Stimulated activated CD4-positive, alpha-beta T cell treated with anti-CD3 and anti-CD28 coated beads, TNF-alpha, amount 100 ng/mL, for 24 hours (primary cell): ENCODE data around the gene FAR2.
"Not testable (repeated sequence)": the region's sequence is repeated elsewhere in the genome, so short reads cannot be mapped to it uniquely, and the experiment has no call there.

Experiments used
- DNase-seq, 3 experiments: peaks; one replicate each; pipeline ENCODE4 v3.0.0-alpha.2; 2020; ENCODE audit warnings: low read depth in 3 of 3

Gene FAR2

DNA sequence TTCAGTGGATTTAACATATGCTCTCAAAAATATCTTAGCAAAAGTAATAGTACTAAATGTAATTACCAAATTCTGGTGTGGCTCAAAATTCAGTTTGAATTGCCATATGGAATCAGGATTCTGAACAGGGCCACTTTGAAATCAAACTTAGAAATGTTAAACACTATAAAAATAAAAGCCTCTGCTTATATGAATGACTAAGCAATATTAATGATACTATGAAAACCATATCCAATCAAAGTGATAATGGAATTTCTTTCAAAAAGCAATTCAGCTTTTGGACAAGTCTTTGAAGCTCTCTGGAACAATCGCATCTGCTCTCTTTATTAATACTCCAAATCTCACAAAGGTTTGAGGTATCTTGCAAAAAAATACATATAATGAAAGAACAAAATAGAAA is 180.3 kb downstream of the FAR2 start:
- DNase-seq, result no peak

DNA sequence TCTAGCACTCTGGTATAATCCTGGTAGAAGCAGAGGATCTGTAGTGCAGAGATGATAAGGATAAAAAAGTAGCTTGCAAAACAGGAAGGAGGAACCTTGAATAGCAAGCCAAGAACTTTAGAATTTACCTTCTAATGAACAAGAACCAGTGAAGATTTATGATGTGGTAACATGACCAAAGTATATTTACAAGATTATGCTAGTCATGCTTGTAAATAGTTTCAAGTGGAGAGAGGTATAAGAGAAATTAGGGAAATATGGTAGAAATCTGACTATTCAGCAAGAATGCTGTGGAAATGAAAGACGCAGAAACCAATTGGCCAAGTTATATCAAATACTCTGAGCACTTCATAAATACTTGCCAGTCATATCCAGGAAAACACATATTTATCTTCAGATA is 184.1 kb downstream of the FAR2 start:
- no peak for DNase-seq

DNA sequence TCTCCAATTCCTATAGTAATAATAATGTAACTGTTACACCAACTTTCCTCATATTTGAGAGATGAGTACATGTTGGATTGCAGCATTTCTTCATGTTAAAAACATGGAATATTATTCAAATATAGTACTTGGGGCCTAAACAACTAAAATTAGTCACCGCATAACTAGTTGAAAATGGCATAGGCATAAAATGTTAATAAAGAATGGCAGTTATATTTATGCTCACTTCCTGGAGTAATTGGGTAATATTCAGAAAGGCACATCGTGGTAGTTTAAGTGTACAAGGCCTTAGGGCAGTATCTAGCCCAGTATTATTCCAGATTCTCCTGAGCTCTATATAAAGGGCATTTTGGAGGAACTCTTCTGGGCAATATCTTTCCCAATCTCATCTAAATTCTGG is 185.9 kb downstream of the FAR2 start:
- DNase-seq, result no peak

DNA sequence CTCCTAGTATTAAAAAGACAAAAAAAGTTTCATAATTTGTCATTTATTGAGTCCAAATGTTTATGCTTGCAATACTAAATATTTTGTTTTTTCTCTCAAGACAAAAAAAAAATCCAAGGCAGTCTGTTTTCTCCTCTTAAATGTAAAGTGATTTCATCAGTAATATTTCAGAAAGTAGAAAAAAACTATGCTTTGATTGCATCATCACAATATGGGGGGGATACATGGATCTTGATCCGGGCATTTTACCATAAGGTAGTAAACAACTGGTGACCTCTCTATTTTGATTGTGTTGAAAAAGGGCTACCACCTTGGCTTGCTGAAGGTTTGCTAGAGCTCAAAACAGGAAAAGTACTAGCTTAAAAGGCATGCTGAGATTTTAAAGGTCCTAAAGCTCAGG is 188.2 kb downstream of the FAR2 start:
- DNase-seq, result no peak

DNA sequence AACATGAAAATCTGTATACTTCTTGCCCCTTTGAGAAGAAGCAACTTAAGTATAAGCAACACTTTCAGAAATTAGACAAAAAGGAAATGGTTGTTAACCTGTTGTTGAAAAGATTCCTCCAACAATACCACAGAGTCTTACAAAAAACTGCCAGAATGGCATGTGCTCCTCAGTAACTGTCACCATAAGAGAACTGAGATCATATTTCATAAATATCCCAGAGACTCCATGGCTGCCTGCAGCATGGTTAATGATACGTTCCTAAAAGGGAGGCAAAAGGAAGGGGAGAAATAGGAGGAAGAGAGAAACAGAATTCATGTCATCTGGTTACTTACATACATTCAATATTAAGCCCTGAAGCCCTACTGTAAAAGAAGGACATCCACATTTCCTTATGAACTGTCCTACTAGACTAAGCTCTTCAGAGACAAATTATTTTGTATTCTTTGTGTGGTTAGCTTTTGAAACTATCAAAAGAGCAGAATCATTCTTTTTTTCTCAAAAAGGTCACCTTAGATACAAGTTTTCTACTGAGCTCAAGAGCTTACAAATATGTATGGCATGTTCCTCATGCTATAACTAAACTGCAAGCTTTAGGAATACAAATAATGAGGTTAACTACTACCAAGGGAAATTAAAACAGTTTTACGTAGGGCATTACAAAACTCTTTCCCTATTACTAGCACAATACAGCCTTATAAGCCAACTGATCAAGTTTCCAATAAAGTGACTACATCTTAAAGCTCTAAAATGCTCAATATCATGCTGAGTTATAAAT is 194.1 kb downstream of the FAR2 start:
- no peak for DNase-seq

DNA sequence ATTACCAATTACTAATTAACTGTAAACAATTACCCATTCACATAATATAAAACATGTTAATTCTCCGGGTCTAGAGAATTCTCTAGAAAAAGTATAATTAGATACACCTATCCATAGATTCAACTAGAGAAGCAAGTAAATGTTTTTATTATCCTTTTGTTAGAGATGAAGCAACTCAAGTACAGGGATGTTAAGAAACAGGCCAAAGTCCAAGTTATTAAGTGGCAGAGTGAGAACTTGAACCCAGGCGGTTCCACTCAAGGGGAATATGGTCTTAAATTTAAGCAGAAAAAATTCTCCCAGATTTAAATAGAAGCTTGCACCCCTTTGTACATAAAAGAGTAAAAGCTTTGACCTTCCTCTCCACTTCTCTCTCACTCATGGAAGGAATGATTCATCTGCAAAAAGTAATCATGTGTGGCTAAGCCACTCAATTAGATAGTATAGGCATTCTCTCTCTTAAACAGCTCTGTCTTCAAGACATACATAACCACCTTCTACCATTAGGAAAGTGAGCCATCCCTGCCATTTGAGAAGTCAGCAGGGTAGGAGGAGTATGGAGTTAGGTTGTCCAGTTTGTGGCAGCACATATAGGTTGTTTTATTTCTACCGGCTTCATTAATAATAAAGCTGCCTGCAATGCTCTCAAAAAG is 197.8 kb downstream of the FAR2 start:
- no peak for DNase-seq

DNA sequence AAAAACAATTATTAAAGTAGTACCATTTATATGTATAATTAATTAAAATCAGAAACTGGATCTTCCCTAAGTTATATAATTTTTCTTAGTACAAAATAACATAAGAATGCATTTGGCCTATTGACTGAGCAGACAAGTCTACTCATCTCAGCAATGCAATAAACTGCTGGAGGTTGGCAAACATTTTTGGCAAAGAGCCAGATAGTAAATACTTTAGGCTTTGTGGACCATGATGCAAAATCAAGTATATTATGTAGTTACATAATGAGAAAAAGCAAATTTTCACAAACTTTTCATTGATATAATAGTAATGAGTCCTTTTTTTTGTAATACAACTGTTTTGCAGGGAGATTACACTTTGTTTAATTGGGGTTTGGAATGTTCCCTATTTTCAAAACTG is 201.0 kb downstream of the FAR2 start:
- no peak for DNase-seq

DNA sequence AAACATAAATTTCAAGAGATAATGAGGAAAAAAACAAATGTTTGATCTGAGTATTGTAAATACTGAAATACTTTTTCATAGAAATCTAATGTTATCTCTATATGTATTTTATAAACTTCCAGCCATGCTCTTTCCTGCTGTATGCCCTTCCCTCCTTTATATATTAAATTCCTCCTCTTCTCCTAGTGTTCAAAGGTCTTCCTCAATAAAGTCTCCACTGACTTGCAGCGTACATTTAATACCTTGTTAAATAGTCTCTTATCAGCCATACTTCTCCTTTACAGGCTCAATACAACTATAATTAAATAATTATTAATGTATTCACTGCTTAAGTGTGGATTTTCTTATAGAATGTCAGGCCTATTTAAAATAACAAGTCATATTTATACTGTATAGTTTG is 205.9 kb downstream of the FAR2 start:
- no peak for DNase-seq

DNA sequence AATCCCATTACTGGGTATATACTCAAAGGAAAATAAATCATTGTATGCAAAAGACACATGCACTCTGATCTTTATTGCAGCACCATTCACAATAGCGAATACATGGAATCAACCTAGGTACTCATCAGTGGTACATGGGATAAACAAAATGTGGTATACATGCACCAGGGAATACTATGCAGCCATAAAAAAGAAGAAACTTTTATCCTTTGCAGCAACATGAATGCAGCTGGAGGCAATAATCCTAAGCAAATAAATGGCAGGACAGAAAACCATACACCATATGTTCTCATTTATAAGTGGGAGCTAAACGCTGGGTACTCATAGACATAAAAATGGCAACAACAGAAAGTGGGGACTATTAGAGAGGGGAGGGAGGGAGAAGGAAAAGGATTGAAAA is 216.0 kb downstream of the FAR2 start:
- DNase-seq, result no peak

DNA sequence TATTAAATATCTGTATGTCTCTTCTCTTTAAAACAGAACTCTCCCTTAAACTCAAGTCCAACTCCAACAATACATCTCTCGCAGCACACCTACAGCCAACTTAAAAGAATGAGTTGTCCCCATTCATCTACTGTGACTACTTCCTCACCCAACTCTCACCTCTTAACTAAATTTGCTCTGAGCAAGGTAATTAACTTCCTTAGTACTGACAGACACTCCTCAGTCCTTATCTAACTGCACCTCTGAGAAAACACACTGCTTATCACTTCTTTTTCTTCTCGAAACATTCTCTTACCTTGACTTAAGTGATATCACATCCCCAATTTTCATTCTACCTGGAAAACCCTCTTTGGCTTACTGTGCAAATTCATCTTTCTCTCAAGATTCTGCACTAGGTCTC is 224.9 kb downstream of the FAR2 start:
- no peak for DNase-seq

DNA sequence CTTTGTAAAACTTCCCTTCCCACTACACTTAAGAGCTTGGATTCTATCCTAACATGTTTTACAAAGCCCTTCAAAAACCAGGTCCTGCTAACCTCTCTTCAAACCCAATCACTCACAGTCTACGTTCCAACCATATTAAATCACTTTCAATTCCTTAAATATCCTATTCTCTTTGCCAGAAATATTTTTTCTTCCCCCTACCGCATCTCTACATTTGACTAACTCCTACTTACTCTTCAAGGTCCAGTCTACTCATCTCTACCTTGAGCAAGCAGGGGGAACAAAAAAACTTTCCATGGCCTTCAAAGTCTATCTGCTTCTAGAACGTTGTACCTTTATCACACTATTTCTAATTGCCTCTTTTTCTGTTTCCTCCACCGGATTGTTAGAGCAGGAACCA is 225.8 kb downstream of the FAR2 start:
- DNase-seq, result no peak

DNA sequence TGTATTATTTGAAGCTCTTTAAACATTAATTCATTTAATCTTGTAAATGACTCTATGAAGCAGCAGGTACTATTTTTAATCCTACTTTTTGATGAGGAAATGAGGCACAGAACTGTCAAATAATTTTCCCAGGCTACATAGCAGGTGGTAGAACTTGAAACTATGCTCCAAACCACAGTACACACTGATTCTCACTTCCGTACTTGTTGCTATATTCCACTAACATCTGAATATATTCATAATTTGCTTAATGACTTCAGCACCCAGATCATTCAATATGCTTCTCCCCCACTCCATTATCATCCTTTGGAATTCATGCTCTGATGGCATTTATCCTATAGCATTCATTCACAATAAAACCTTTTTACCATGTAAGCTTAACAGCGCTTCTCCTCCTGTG is 227.0 kb downstream of the FAR2 start:
- DNase-seq, result no peak

DNA sequence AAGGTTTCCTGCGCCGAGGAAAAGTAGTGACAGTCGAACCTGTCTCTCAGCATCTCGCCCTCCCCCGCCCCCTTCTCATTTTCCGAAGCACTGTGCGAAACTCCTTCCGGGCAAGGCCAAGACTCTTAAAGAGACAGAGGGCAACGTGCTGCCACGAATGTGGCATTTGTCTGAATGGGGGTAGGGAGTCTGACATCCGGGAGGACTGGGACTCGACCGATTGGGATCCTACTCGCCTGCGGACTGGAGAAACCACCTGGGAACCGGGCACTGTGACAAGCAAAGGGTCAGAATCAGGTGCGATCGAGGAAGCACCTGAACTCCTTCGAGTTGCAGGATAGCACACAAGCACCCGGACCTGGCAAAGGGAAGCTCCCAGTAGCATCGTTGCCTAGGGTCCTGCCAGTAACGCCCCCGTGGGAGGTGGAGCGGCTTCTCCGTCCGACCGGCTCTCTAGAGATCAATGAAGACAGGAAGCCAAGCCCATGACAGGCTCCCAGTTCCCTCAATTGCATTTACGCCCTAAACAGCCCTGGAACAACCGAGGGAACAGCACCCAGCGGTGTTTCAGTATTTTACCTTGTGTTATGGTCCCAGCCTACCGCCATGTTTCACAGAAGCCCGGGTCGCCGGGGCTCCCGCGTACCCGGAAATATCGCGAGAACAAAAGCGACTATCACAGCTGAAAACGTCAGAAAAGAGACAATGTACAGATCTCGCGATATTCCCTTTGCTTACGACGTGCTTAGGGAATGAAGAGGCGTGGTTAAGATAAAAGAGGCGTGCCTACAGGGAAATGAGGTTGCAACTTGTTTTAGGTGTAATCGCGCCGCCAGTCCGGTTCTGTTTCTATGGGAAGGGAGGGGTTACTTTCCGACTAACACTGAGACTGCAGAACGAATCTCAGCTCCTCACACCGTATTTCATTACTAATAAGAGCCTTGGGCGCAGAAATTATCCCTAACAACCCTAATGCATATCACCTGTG is 231.8 kb downstream of the FAR2 start, which contains the start of gene ERGIC2:
ERGIC2 (minus strand) TSS at position 637 of the 988 bp plus-strand sequence. CDS start 9,539 bp downstream, outside the sequence.
- peak; percentile 79 to 87 (median 85) for DNase-seq

DNA sequence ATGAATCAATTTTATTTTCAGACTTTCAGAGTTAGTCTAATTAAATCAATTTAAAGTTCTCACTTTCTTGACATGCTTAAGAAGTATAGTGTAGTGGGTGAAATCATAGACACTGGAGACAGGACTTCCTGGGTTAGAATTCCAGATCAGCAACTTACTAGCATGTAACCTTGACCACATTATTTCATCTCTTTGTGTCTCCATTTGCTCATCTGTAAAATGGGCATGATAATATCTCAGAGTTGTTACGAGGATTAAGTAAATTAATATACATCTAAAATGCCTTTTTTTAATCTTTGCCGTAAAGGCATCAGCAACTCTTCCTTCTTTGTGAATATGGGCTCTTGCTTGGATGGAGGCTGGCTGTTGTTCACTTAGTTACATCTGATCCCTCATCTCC is 233.2 kb downstream of the FAR2 start:
- no peak for DNase-seq

DNA sequence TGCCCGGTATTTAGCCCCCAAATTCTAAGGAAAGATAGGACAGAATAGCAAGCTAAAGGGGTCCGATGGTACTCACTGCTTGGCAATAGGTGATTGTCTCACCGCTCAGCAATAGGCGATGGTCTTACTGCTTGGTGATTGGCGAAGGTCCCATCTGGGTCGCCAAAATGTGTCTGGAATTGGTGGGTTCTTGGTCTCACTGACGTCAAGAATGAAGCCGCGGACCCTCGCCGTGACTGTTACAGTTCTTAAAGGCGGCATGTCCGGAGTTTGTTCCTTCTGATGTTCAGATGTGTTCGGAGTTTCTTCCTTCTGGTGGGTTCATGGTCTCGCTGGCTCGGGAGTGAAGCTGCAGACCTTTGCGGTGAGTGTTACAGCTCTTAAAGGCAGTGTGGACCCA is 236.1 kb downstream of the FAR2 start:
- not testable (repeated sequence) for DNase-seq
